ENCODE data around the gene LCA5L.
A peak's percentile ranks its signal among the peaks of the same experiment; 100 is the strongest.
"Not testable (repeated sequence)": the region's sequence is repeated elsewhere in the genome, so short reads cannot be mapped to it uniquely, and the experiment has no call there.

Gene LCA5L

DNA sequence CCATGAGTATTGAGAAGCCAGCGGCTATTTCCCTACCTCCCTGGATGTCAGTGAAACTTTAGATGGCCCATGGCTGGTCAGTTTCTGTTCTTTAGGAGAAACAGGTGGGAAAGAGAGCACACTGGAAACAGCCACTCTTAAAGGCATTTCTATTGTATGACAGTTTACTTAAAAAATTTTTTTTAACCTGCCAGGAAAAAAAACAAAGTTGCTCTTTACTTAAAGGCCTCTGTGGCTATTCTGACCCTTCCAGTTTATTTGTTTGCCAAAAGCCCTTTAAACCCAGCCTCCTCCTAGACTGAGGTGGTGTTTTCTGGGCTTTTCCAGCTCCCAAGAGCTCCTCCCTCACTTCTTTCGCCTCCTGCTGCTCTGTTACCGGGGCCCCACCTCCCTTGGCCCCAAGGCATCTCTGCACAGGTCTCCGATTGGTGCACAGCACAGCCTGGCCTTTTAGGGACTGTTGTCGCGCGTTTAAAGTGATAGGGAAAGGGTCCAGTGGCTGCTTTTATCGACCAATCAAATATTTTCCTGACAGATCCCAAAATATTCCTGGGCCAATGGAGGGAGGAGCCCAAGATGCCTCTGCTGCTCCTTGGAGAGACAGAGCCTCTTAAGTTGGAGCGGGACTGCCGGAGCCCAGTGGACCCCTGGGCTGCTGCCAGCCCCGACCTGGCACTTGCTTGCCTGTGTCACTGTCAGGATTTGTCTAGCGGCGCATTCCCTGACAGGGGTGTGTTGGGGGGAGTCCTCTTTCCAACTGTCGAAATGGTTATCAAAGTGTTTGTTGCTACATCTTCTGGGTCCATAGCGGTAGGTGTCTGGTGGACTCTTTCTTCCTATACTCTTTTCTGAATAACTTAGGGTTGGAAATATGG, 6.0 kb upstream of the LCA5L start, which contains the start of gene SH3BGR:
TSS of gene SH3BGR (plus strand) at position 639 of the 875 bp plus-strand sequence. CDS start at position 766, 127 bp downstream.
- no peak for DNase-seq

DNA sequence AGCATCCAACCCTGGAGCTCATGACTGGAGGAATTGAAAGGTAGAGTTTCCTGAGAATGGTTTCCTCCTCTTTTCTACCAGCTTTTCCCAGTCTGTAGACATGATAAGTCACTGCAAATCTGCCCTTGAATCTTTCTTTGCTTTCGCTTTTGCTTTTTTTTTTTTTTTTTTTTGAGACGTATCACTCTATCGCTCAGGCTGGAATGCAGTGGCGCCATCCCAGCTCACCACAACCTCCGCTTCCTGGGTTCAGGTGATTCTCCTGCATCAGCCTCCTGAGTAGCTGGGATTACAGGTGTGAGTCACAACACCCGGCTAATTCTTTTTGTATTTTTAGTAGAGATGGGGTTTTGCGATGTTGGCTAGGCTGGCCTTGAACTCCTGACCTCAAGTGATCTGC, 1.7 kb upstream of the LCA5L start:
- DNase-seq, result no peak

DNA sequence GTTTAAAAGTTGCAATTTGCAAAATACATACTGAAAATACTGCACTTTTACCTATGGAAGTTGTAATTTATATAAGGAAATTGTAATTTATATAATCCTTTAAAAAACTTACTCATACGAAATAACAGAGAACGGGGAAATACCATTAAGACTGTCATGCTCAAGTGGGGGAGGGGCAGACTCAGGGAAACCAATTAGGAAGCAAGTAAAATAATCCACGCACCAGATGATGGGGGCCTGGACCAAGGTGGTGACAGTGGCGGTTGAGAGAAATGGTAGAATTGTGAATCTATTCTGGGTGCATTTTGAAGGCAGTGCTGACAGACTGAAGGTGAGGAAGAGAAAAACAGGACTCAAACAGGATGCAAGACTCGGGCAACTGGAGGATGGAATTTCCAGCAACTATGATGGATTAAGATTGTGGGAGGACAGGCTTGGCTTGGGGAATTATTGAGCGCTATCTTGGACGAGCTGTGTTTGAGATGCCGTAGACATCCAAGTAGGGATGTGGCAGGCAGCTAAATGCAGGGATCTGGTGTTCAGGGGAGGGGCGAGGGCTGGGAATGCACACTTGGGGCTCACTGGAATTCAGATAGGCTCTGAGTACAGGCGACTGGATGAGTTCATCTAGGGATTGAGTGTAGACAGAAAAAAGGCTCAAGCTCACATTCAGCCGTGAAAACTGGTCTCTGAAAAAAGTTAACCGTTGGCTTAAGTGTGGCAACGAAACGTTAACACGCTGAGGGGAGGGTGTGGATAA, 977 bp downstream of the LCA5L start:
- no peak for DNase-seq

DNA sequence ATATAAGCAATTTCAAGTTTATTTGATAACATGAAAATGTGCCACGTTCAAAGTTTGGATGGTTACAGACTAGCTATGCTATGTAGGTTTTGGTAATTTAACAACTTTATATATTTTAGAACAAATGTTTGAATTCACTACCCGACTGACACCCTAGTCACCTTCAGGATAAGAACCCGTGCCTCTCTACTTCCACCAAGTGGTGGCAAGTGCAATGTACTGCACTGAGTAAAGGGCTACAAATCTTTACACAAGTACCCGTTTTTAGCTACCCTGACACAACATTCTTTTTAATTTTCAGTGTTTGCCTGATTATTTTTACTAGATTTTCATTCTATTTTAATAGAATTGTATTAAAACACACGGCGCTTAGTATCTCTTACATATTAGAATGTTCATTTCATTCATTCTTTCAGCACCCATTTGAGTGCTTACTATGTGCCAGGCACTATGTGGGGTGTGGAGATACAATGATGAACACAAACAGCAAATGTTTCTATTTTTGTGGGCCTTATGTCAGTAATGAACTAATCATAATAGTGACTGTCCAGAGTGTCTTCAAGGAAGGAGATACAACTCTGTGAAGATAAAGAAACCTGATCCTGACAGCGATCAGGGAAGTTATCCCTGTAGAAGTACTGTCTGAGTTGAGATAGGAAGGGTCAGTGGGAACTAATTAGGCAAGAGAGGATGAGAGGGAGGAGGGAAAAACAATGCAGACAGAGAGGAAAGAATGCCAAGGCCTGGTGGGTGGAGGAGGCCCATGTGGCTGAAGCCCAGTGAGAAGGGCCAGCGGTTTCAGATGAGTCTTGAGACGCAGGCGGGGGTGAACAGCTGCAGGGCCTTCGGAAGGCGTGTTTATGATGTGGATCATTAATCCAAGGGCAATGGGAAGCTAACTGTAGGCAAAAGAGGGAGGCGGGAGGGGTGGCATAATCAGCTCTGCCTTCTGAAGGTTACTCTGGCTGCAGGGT, 3.8 kb downstream of the LCA5L start:
- DNase-seq, result no peak

DNA sequence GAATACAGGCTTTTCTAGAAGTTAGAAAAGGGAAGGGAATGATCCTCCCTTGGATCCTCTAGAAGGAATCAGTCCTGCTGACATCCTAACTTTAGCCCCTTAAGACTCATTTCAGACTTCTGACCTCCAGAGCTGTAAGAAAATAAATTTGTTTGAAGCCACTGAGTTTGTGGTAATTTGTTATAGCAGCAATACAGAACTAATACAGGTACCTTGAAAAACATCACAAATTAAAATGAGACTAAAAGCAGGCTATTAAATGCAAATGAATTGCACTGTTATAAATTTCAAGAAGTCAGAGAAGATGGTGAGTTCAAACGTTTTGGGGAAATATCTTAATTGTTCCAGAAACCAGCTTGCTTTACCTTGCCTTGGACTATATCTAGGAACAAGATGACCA, 6.3 kb downstream of the LCA5L start:
- DNase-seq, result no peak

DNA sequence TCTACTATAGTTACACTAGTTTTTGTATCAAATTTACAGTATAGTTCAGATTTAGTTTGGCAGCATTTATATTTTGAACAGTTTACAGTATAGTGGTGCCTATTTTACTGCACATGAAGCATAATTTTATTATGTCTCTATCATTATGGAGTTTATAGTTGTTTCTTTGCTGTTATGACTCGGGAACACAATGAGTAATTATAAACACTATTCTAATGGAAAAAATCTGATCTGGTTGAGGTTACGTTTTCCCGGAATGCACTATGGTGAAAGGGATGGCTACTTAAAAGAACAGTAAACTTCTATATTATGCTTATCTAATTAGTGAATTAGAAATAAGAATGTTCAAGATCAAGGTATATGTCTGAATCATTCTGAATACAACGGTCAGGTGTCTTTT, 10.6 kb downstream of the LCA5L start:
- no peak for DNase-seq

DNA sequence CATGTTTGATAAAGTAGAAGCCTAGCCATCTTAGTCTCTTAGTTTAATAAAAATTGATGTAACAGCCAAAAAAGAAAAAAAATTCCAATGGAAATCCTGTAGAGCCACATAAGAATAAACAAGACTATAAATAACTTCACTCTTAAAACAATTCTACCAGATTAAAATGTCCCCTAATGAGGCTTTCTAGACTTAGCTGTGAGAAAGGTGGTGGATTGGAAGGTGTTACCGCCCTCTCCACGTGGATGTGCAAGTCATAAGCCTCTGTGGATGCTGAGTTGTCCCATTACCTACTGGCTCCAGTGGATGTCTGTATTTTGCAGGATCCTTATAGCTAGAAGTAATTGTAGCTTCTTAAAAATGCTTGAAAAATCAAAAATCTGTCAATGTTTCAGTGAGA, 14.6 kb downstream of the LCA5L start:
- no peak for DNase-seq

DNA sequence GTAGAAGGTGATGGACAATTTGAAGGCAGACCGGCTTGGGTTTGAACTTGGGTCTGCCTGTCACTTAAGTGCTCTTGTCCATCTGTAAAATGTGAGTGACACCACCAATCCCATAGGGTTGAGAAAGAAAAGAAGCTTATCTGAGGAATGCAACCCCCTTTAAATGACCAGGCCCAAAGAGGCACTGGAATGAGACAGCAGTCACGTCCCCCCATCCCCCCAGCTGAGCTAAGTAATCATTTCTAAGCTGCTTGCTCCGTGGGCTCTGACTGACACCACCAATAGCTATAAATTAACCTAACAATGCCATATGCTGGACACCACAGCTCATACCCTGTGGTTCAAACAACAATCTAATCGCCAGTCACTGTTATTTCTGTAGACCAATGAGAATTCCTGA, 15.1 kb downstream of the LCA5L start:
- DNase-seq, result no peak

DNA sequence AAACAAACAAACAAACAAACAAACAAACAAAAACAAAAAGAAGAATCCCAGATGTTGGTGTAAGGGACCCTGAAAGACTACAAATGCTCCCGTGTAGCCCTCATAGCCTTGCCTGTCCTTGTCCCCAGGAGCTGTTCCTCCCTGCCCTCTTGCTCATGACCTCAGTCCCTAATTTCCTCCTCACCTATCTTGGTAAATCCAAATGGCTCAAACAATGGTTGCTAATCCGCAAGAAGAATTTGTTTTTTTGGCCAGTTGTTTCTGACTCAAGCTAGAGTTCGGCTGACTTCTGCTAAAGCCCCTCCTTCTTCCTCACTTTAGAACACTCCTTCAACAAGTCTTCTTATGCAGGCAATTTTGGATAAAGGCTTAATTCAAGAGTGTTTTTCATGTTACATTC, 15.6 kb downstream of the LCA5L start:
- no peak for DNase-seq

DNA sequence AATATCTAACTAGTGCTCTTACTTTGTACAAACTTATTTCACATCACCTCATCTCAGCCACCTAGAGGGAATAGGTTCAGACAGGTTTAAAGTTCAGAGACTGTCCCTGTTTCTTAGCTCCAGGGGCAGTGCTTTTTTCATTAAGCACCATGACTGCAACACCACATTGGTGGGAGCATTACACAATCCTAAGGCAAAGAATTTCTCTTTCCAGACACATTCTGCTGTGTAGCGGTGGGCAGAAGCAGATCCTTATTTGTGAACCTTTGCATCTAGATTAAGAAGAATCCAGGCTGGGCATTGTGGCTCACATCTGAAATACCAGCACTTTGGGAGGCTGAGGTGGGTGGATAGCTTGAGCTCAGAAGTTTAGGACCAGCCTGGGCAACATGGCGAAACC, 16.1 kb downstream of the LCA5L start:
- DNase-seq, result no peak

DNA sequence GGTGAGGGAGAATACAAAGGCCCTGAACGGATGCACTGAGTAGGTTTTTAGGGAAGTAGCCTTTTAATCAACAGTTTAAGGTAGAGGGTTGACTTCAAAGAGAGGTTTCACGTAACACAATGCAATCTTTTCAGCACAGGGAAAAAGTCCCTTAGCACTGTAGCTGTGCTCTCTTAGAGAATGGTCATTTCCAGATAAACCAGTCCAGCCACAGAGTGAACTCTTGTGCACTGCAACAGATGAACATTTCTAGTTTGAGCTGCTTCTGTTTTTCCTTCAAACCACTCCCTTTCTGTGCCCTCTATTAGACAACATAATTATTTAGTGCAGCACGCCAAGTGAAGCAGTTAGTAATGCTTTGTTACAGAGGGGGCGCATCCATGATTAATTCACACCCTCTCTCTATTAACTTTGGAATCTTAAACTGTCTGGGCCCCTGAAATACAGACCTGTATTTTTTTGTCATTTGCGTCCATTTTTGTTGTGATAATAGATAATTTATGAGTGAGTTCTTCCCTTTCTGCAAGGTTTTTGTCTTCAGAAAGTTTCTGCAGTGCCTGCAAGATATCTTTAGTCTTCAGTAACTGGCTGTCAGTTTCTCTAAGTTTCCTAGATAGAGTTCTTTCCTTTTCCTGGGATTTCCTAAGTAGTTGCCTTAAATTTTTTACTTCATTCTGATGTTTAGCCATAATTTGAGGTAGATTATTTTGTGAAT, 22.9 kb downstream of the LCA5L start:
- DNase-seq, result no peak

DNA sequence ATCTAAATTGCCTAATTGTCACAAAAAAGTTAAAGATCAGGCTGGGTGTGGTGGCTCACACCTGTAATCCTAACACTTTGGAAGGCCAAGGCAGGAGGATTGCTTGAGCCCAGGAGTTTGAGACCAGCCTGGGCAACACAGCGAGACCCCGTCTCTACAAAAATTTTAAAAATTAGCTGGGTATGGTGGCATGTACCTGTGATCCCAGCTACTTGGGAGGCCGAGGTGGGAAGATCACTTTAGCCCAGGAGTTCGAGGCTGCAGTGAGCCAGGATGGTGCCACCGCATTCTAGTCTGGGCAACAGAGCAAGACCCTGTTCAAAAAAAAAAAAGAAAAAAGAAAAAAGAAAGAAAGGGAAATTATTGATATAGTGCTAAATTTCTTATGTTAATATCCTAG, 26.4 kb downstream of the LCA5L start:
- DNase-seq, result not testable (repeated sequence)

DNA sequence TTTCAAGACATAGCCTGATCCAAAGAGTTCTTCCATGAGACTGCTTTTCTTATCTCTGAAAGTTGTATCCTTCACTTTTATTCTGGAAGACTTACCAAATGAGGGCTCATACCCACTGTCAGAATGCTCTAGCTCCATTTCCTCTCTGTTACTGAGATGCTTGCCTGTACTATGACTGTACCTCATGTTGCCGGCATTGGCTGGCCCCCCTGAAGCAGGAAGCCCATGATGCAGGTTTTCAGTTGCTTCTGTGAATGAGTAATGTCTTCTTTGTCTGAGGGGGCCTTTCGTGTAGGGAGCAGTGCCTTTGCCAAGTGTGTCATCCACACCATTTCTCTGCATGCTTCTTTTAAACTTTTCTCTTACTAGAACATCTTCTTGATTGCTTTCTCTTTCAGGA, 39.5 kb downstream of the LCA5L start:
- no peak for DNase-seq

DNA sequence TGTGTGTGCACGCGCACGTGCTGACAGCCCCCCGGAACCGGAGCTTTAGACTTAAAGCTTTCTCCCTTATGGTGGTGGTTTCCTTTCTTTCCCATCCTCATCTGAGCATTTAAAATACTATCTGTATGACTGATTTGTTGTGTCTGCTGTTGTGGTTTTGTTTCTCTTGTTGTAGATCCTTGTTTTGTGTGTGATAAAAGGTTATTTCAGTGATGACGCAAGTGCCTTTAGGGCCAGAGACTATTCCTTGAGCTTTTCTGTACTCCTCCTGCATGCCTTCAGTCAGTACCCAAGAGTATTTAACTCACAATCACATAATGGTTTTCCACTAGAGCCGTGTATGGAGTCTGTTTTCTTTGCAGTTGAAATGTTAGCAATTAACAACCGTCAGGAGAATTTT, 45.4 kb downstream of the LCA5L start:
- no peak for DNase-seq

DNA sequence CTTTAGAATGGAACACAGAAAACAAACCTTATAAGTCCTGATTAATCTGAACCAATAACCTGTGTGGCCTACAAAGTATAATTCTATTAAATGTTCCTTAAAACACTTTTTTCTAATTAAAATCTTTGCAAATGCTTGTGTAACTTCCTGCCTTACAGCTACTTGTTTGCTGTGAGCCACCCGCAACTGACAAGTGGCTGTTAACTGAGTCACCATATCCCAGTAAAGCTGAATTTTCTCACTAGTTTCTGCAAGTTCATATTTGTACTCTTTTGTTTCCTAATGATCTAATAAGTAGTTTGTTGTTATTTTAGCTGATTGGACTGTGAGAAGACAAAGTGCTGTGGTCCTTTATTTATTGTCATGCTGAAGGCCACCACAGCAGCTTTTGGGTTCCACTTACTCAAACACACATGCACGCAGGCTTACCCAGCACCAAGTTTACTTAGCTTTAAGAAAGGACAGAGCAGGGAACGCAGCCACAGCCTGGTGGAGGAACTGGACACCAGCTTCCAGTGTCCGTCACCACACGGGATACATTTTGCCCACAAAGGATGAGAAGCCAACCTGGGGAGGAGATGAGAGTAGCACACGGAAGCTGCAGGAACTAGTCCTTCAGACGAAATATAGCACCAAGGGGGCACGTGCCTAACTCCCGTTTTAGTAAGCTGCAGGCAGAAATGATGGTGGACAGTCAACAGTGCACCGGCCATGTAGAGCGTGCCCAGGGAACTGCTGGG, 47.8 kb downstream of the LCA5L start:
- no peak for DNase-seq

DNA sequence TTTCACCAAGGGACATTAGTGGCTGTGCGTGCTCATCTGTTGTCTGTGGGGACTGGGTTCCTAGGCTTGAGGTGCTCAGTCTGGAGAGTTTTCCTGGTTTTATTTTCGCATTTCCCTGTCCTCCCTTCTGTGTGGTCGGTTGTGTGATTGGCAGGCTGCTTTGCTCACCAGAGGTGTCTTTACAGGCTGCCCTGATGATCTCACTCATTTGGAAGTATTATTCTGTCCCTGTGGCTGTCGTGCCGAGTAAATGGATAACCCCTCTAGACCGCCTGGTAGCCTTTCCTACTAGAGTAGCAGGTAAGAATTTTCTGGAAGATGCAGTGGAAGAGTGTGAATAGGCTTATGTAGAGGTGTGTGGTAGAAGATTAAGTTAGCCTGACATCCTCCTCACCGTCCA, 52.6 kb downstream of the LCA5L start:
- DNase-seq, result no peak

DNA sequence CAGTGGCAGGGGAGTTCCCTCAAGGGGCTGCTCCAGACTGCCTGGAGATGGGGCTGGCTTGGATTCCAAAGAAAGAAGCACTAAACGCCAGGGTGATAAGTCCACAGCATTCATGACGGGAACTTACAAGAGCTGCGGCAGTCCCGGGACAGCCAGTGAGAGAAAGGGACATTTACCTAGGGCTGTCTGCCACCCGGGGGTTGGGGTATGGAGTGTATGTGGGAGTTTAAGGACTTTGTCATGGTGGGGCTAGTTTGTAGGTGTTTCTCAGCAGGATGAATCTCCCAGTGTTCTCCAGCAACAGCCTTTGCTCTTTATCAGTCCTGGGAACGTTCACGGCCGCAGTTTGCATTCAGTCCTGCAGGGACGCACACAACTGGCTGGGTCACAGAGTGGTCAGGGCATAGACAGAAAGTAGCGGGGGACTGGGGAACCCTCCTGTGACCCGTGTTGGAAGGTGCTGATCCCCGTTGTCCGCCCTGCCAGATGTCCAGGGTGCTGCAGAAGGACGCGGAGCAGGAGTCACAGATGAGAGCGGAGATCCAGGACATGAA, 55.3 kb downstream of the LCA5L start:
- no peak for DNase-seq

DNA sequence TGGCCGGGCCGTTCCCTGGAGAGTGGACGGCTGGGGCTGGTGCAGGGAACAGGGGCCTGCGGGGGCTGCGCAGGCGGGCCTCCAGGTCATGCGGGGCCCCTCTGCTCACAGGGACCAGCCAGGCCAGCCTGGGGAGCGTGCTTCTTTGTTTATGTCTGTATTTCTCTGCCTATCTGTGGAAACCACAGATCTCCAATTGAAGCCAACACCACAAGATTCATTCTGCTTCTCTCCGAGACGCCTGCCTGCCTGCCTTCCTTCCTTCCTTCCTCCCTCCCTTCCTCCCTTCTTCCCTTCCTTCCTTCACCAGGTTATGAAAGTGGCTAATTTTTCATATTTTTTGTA, 56.8 kb downstream of the LCA5L start:
- no peak for DNase-seq

DNA sequence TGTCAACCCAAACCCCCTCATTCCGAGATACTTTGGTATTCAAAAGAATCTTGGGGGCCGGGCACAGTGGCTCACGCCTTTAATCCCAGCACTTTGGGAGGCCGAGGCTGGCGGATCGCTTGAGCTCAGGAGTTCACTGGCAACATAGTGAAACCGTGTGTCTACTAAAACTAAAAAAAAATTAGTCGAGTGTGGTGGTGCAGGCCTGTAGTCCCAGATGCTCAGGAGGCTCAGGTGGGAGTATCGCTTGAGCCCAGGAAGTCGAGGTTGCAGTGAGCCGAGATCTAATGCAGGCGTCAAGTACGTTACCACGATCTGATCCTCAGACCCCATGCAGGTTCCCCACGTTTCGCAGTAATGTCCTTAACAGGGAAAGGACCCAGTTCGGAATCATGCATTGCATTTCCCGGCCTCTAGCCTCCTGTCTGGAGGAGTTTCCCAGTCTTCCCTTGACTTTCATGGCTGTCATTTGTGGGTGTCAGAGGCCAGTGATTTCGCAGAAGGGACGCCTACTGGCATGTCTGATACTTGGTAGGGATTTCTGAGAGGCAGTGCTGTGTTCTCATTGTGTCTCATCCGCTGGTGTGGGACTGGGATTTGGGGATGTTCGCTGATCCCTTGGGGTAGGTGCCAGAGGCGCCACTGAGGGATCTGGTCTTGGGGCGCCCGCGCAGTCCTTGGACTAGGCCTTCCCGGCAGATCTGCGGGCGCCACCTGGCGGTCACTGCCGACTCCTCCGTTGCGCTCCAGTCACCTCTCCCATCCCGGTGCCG, 57.4 kb downstream of the LCA5L start:
- peak; percentile 74 to 80 for DNase-seq

DNA sequence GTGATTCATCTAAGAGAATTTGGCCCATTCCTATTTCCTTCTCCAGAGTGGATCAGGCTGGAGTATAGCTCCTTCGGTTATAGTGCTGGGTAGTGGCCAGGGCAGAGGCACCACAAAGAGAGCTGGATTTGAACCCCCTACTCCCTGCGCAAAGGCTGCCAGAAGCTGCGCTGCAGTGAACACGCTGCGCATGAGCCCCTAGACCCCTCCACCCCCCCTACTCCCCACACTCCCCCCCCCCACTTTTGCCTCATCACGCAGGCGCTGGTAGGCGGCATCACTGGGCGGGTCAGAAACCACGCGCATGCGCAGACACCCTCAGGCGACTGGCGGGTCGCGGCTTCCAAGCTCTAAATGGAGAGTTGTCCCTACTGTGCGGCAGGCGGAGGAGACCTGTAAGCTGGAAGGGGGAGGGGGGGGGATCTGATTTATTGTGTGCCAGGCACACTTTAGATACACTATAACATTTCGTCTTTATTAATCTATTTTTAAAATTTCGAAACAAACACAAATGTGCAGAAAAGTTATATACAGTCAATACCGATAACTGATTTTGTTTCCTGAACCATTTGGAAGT, 58.0 kb downstream of the LCA5L start:
- peak; percentile 91 to 96 for DNase-seq

Data from NCI-H187 (cell line).